SK-N-SH (cell line): ENCODE results near the gene AREL1. TPM values are rescaled to one million over a fixed set of nuclear protein-coding genes. Genes with fewer than 3 reads are reported as not detected.

ENCODE experiments used
- CTCF ChIA-PET: fragments of 300-600, 350-600 bp; formaldehyde crosslinking; extraction: SDS; loops from one replicate; lab custom pipeline; 2021; lab: Yijun Ruan, JAX
- POLR2A ChIA-PET: fragments of 350-600 bp; sonication (Branson Sonifier 250); formaldehyde crosslinking; extraction: SDS; loops from one replicate; lab custom pipeline; 2020; ENCODE audit warnings: antibody characterized with exemption, inconsistent platforms; lab: Yijun Ruan, JAX
- DNase-seq: peaks from one replicate; pipeline ENCODE4 v3.0.0; 2012
- H2AFZ ChIP-seq: fragments of 200-600 bp; sonication (generic); 2 replicates; pipeline ENCODE4 v1.8.1; 2016; ENCODE audit warnings: antibody characterized with exemption, mild to moderate bottlenecking, low read depth
- H3F3A ChIP-seq: fragments of 200-600 bp; sonication (generic); replicated peaks from 2 replicates; pipeline ENCODE3; 2016; ENCODE audit warnings: antibody characterized with exemption, mild to moderate bottlenecking; ENCODE audit not compliant: insufficient read depth
- H3K27ac ChIP-seq, 2 experiments: fragments of 200-500 bp in 1 of 2; fragments of 200-600 bp in 1 of 2; sonication (Bioruptor generic) in 1 of 2; sonication (generic), shearing (Covaris generic) in 1 of 2; 2 replicates each; pipeline versions ENCODE4 v1.5.1 to v1.6.1; 2014 to 2016; ENCODE audit warnings: low read depth in 2 of 2, inconsistent platforms in 1 of 2, low read length in 1 of 2, mild to moderate bottlenecking in 1 of 2, mixed read lengths in 1 of 2
- H3K27me3 ChIP-seq: fragments of 200-600 bp; sonication (generic), shearing (Covaris generic); 2 replicates; pipeline ENCODE4 v1.6.1; 2016; ENCODE audit warnings: mixed run types; ENCODE audit not compliant: insufficient read depth
- H3K36me3 ChIP-seq, 2 experiments: fragments of 200-500 bp in 1 of 2; fragments of 200-600 bp in 1 of 2; sonication (Bioruptor generic) in 1 of 2; sonication (generic) in 1 of 2; replicated peaks in 1 of 2; 2 replicates each; pipeline versions ENCODE3 to v1.5.1; 2014 to 2016; ENCODE audit warnings: low read length in 1 of 2, mild to moderate bottlenecking in 1 of 2; ENCODE audit not compliant: insufficient read depth in 2 of 2, control insufficient read depth in 1 of 2
- H3K4me1 ChIP-seq, 2 experiments: fragments of 200-500 bp in 1 of 2; fragments of 200-600 bp in 1 of 2; sonication (Bioruptor generic) in 1 of 2; sonication (generic), shearing (Covaris generic) in 1 of 2; 2 replicates each; pipeline versions ENCODE4 v1.5.1 to v1.6.1; 2014 to 2016; ENCODE audit warnings: low read depth in 1 of 2, low read length in 1 of 2, mixed run types in 1 of 2; ENCODE audit not compliant: insufficient read depth in 2 of 2, control insufficient read depth in 1 of 2
- H3K4me2 ChIP-seq: fragments of 200-600 bp; sonication (generic), shearing (Covaris generic); 2 replicates; pipeline ENCODE4 v1.6.1; 2017; ENCODE audit warnings: mixed run types
- H3K4me3 ChIP-seq, 2 experiments: fragments of 200-500 bp in 1 of 2; fragments of 200-600 bp in 1 of 2; sonication (Bioruptor generic) in 1 of 2; sonication (generic), shearing (Covaris generic) in 1 of 2; 2 replicates each; pipeline versions ENCODE4 v1.5.1 to v1.8.1; 2014 to 2016; ENCODE audit warnings: low read depth in 2 of 2, inconsistent platforms in 1 of 2, low read length in 1 of 2, mild to moderate bottlenecking in 1 of 2, mixed read lengths in 1 of 2, moderate library complexity in 1 of 2
- H3K79me2 ChIP-seq: fragments of 200-600 bp; sonication (generic); 2 replicates; pipeline ENCODE4 v1.8.1; 2017; ENCODE audit warnings: mild to moderate bottlenecking; ENCODE audit not compliant: insufficient read depth
- H3K9ac ChIP-seq: fragments of 200-600 bp; sonication (generic); 2 replicates; pipeline ENCODE4 v1.6.1; 2017; ENCODE audit warnings: mixed run types
- H3K9me2 ChIP-seq: fragments of 200-600 bp; sonication (generic); 2 replicates; pipeline ENCODE4 v1.6.1; 2017; ENCODE audit warnings: mixed run types
- H3K9me3 ChIP-seq: fragments of 200-600 bp; sonication (generic); 2 replicates; pipeline ENCODE4 v1.6.1; 2017; ENCODE audit warnings: mixed run types, mild to moderate bottlenecking, moderate library complexity
- H4K20me1 ChIP-seq: fragments of 200-600 bp; sonication (generic); 2 replicates; pipeline ENCODE4 v1.6.1; 2017; ENCODE audit warnings: mild to moderate bottlenecking, mixed run types; ENCODE audit not compliant: insufficient read depth
- CTCF ChIP-seq: fragments of 200-600 bp; sonication (generic); IDR thresholded peaks from 2 replicates; pipeline ENCODE4 v1.6.1; 2017; ENCODE audit warnings: antibody characterized with exemption, mild to moderate bottlenecking, moderate library complexity
- ELF1 ChIP-seq: IDR thresholded peaks from 2 replicates; pipeline ENCODE4 v1.4.0; 2012
- EP300 ChIP-seq, 2 experiments: IDR thresholded peaks; 2 replicates each; pipeline versions ENCODE4 v1.4.0 to v1.6.1; 2012; ENCODE audit warnings: borderline replicate concordance in 1 of 2, low read depth in 1 of 2, low read length in 1 of 2
- FOSL2 ChIP-seq: IDR thresholded peaks from 2 replicates; pipeline ENCODE4 v1.4.0; 2012; ENCODE audit warnings: low read depth, mild to moderate bottlenecking, moderate library complexity, borderline replicate concordance
- FOXJ3 ChIP-seq: sonication (generic); formaldehyde crosslinking; IDR thresholded peaks from 2 replicates; pipeline ENCODE4 v1.5.1; 2020; ENCODE audit warnings: mild to moderate bottlenecking, missing genetic modification reagents
- FOXM1 ChIP-seq: IDR thresholded peaks from 2 replicates; pipeline ENCODE4 v1.4.0; 2012; ENCODE audit warnings: low read depth, mild to moderate bottlenecking
- GATA2 ChIP-seq: sonication (generic); formaldehyde crosslinking; IDR thresholded peaks from 2 replicates; pipeline ENCODE4 v1.5.0; 2020; ENCODE audit warnings: mild to moderate bottlenecking, missing genetic modification reagents
- IRF3 ChIP-seq: fragments of 150-350 bp; IDR thresholded peaks from 2 replicates; pipeline ENCODE4 v1.6.1; 2016; ENCODE audit warnings: mild to moderate bottlenecking, low read depth, low read length
- MXI1 ChIP-seq: IDR thresholded peaks from 2 replicates; pipeline ENCODE4 v1.6.1; 2012; ENCODE audit warnings: mild to moderate bottlenecking, low read depth, low read length, improper control_type of control experiment
- NFIC ChIP-seq: IDR thresholded peaks from 2 replicates; pipeline ENCODE4 v1.4.0; 2012; ENCODE audit warnings: borderline replicate concordance
- NRF1 ChIP-seq: IDR thresholded peaks from 2 replicates; pipeline ENCODE4 v1.6.1; 2012; ENCODE audit warnings: low read depth, mild to moderate bottlenecking, low read length
- PBX3 ChIP-seq: IDR thresholded peaks from 2 replicates; pipeline ENCODE4; 2012
- RCOR1 ChIP-seq: fragments of 150-350 bp; IDR thresholded peaks from 2 replicates; pipeline ENCODE4 v1.6.1; 2017; ENCODE audit warnings: antibody characterized with exemption, low read length
- RFX5 ChIP-seq: IDR thresholded peaks from 2 replicates; pipeline ENCODE4 v1.6.1; 2012; ENCODE audit warnings: mild to moderate bottlenecking, improper control_type of control experiment, low read length
- RXRA ChIP-seq: IDR thresholded peaks from 2 replicates; pipeline ENCODE4 v1.4.0; 2012; ENCODE audit warnings: low read depth, mild to moderate bottlenecking, borderline replicate concordance
- TAF1 ChIP-seq: IDR thresholded peaks from 2 replicates; pipeline ENCODE4 v1.6.1; 2012; ENCODE audit warnings: low read depth, mild to moderate bottlenecking, low read length, moderate library complexity, borderline replicate concordance
- TEAD4 ChIP-seq: IDR thresholded peaks from 2 replicates; pipeline ENCODE4 v1.4.0; 2012; ENCODE audit warnings: mild to moderate bottlenecking, borderline replicate concordance; ENCODE audit not compliant: insufficient read depth
- USF1 ChIP-seq: IDR thresholded peaks from 2 replicates; pipeline ENCODE4 v1.4.0; 2012; ENCODE audit warnings: low read depth, borderline replicate concordance
- USF2 ChIP-seq: fragments of 150-350 bp; IDR thresholded peaks from 2 replicates; pipeline ENCODE4 v1.6.1; 2017; ENCODE audit warnings: antibody characterized with exemption, low read length, low read depth, borderline replicate concordance
- YY1 ChIP-seq: IDR thresholded peaks from 2 replicates; pipeline ENCODE4 v1.4.0; 2012; ENCODE audit warnings: low read depth, mild to moderate bottlenecking
- ZBTB33 ChIP-seq: IDR thresholded peaks from 2 replicates; pipeline ENCODE4 v1.4.0; 2012; ENCODE audit warnings: low read depth, borderline replicate concordance
- WGBS: methylation state at CpG from one replicate; pipeline ENCODE4 v1.1.6; 2017; ENCODE audit warnings: low lambda C conversion rate; 5-methylcytosine and 5-hydroxymethylcytosine counted together
- polyA plus RNA-seq, 3 experiments: library from polyadenylated mRNA; depleted of rRNA; stranded (reverse); fragments of >200 nt; gene quantifications; 2 replicates each; pipeline ENCODE4 v1.2.3, GENCODE V29; 2012

Gene AREL1
- polyA plus RNA-seq, 1 of the 3 experiments (the other 2 are of a cell fraction): 35.1 TPM

- no peak overlapping the region for H2AFZ ChIP-seq
- 92% methylated on average over 3 of the region's 3 CpGs for WGBS
Measured at GRCh38 chr14:74733221-74733620, 20.3 kb upstream of the AREL1 start.

GRCh38 chr14:74732387-74732786 is 19.5 kb upstream of the AREL1 start:
- POLR2A ChIA-PET: interaction anchor here (0.6 kb wide), 1 partner anchor 24 kb away, joined by 4 read pairs; no protein-coding TSS in a partner anchor
- Histone ChIP-seq H3K79me2 (peaks cover 20% of the 10 kb centered on the region; the same call in 1 of the 2 replicates), H2AFZ (no peak overlapping the region), H3K4me3 (no peak overlapping the region), H3K9me3 (no peaks in the 10 kb centered on the region), H3F3A (peaks cover 1% of the 10 kb centered on the region), H4K20me1 (no peaks in the 10 kb centered on the region), H3K36me3 (peaks cover 44 to 50% of the 10 kb centered on the region in 2 experiments), H3K27me3 (no peaks in the 10 kb centered on the region), H3K4me1 (no peaks in the 10 kb centered on the region), H3K9me2 (no peaks in the 10 kb centered on the region), H3K27ac (no peak overlapping the region), H3K4me2 (no peak overlapping the region), H3K9ac (no peak overlapping the region)
- CTCF ChIA-PET: no interaction called here
- no peak for DNase-seq
- WGBS: 100% methylated on average over 2 of the region's 2 CpGs
- TF ChIP-seq RFX5 (no peak), CTCF (no peak), RCOR1 (no peak), TAF1 (no peak), FOSL2 (no peak), RXRA (no peak), MXI1 (no peak), FOXJ3 (CRISPR knock-in tag) (no peak), NRF1 (no peak), GATA2 (CRISPR knock-in tag) (no peak), USF1 (no peak), ZBTB33 (no peak), YY1 (no peak), FOXM1 (no peak), IRF3 (no peak), USF2 (no peak), PBX3 (no peak)

More at GRCh38 chr14:74733221-74733620, 20.3 kb upstream of the AREL1 start:
- DNase-seq: no peak
- ChIA-PET CTCF (no interaction called here), POLR2A (no interaction called here)
- no peaks in the 10 kb centered on the region for H3K27me3 ChIP-seq
- TF ChIP-seq FOXM1 (no peak), RCOR1 (no peak), TAF1 (no peak), TEAD4 (no peak), ELF1 (no peak), EP300 (IDR thresholded peaks at IDR 0.05; ENCODE audit: borderline replicate concordance in 1 of 2, low read depth in 1 of 2, low read length in 1 of 2) (no peak), GATA2 (CRISPR knock-in tag) (no peak), NFIC (no peak)
- H3K9me3 ChIP-seq: no peaks in the 10 kb centered on the region
- H3K9ac ChIP-seq: no peak overlapping the region
- H3K4me2 ChIP-seq: no peak overlapping the region
- H3K27ac ChIP-seq: no peak overlapping the region
- H3F3A ChIP-seq: peaks cover 7% of the 10 kb centered on the region
- H3K79me2 ChIP-seq: peaks cover 14% of the 10 kb centered on the region; the same call in 1 of the 2 replicates
- no peak overlapping the region for H3K4me3 ChIP-seq
- no peaks in the 10 kb centered on the region for H4K20me1 ChIP-seq
- peaks cover 44 to 53% of the 10 kb centered on the region in 2 experiments for H3K36me3 ChIP-seq
- no peaks in the 10 kb centered on the region for H3K4me1 ChIP-seq
- no peaks in the 10 kb centered on the region for H3K9me2 ChIP-seq
